TTC549 (cell line): Measurements from ENCODE around the gene C9orf78.

ENCODE experiments used
- FAIRE-seq: peaks from 2 replicates; lab custom pipeline; 2012; peaks lifted over from hg19 to GRCh38; lab: Jason Lieb, UNC

C9orf78 gene, protein sequence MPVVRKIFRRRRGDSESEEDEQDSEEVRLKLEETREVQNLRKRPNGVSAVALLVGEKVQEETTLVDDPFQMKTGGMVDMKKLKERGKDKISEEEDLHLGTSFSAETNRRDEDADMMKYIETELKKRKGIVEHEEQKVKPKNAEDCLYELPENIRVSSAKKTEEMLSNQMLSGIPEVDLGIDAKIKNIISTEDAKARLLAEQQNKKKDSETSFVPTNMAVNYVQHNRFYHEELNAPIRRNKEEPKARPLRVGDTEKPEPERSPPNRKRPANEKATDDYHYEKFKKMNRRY

GRCh38 chr9:129835128-129835859 lies at the start of gene C9orf78, which contains the start of gene USP20:
Gene C9orf78 (minus strand): TSS chr9:129835275. CDS start chr9:129835221, 54 bp downstream.
Gene USP20 (plus strand): TSS chr9:129835458. CDS start chr9:129852556, 17,098 bp downstream.
- no peak for FAIRE-seq

- FAIRE-seq, result no peak
Observed at GRCh38 chr9:129884220-129885017, 49.3 kb upstream of the C9orf78 start.

- FAIRE-seq, result no peak
Observed at GRCh38 chr9:129881547-129882324, 46.7 kb upstream of the C9orf78 start.

GRCh38 chr9:129880654-129881546 lies 45.8 kb upstream of the C9orf78 start:
- no peak for FAIRE-seq

DNA sequence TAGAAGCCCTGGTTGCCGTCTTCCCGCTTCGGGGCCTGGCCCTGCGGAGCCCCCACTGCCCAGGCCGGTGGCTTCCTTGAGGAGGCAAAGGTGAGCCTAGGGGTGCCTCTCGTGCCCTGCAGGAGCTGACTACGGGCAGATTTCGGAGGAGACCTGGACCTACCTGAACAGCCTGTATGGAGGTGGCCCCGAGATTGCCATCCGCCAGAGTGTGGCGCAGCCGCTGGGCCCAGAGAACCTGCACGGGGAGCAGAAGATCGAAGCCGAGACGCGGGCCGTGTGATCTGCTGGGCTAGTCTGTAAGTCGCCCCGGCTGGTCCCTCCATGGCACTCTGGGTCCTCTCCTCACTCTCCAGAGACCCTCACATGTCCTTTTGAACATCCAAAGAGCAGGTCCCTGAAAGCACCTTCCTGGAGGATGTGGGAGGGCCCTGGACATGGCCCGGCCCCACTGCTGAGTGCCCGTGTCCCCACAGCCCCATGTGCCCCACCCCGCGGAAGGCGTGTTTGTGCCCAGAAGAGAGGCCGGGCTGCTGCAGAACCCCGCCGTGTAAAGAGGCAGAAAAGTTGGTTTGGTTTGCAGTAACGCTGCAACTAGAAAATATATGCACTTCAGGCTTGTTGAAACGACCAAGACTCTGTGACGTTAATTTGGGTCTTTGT lies 45.0 kb upstream of the C9orf78 start:
- FAIRE-seq, result no peak

DNA sequence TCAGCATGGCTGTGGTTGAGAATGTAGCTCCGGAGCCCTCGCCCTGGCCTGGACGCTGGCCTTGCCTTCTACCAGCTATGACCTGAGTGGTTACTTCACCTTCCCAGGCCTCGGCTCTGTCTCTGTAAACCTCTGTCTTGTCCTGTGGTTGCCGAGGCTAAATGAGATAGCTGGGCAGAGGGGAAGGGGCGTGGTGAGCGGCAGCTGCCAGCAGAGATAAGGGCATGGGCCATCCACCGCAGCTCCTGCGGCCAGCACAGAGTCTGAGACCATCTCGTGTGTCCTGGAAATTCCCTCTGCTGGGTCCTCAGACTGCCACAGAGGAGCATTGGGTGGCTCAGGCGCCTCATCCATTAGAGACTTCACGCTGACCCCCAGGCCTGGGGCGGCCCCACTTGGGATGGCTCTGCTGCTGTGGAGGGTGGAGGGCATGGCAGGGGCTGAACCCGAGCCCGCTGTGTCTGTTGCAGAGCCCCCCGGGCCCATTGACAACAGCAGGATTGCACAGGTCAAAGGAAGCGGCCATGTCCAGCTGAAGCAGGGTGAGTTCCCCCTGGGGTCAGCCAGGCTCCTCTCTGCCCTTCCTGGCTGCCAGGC lies 44.1 kb upstream of the C9orf78 start:
- no peak for FAIRE-seq

GRCh38 chr9:129878291-129878690 lies 43.2 kb upstream of the C9orf78 start:
- no peak for FAIRE-seq

GRCh38 chr9:129876815-129877214 lies 41.7 kb upstream of the C9orf78 start:
- no peak for FAIRE-seq

DNA sequence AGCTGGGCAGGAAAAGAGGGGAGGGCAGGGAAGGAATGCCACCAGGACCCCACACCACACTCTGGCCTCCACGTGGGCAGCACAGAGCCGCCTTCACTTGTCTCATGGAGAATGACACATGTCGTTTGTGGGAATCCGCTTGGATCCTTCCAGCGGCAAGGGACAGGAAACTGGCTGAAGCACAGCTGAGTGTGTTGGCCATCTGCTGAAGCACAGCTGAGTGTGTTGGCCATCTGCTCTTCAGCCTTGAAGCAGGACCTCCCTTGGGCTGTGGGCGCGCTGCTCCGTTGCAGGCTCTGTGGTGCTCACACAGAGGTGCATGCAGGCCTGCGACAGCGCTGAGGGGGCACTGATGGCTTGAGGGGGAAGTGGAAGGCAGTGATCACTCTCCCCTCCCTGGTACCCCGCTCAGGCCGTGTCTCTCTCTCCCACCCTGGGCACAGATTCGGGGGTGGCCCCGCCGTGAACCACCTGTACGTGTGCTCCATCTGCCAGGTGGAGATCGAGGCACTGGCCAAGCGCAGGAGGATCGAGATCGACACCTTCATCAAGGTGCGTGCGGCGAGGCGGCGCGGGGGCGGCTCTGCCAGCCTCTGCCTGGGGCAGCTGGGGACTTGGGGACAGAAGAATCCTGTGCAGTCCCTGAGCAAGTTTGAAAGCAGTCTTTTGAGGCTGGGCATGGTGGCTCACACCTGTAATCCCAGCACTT lies 40.8 kb upstream of the C9orf78 start:
- FAIRE-seq, result no peak

DNA sequence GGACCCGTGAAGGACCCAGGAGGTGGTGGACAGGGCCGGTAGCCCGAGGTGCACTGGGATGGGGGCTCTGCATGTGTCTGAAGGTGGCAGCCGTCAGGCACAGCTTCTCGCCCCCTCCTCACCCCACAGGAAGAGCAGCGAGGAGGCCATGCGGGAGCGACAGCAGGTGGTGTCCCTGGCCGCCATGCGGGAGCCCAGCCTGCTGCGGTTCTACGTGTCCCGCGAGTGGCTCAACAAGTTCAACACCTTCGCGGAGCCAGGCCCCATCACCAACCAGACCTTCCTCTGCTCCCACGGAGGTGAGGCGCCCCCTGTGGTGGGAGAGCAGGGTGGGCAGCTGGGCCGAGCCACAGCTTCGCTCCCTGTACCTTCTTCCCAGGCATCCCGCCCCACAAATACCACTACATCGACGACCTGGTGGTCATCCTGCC lies 40.1 kb upstream of the C9orf78 start:
- FAIRE-seq, result no peak

DNA sequence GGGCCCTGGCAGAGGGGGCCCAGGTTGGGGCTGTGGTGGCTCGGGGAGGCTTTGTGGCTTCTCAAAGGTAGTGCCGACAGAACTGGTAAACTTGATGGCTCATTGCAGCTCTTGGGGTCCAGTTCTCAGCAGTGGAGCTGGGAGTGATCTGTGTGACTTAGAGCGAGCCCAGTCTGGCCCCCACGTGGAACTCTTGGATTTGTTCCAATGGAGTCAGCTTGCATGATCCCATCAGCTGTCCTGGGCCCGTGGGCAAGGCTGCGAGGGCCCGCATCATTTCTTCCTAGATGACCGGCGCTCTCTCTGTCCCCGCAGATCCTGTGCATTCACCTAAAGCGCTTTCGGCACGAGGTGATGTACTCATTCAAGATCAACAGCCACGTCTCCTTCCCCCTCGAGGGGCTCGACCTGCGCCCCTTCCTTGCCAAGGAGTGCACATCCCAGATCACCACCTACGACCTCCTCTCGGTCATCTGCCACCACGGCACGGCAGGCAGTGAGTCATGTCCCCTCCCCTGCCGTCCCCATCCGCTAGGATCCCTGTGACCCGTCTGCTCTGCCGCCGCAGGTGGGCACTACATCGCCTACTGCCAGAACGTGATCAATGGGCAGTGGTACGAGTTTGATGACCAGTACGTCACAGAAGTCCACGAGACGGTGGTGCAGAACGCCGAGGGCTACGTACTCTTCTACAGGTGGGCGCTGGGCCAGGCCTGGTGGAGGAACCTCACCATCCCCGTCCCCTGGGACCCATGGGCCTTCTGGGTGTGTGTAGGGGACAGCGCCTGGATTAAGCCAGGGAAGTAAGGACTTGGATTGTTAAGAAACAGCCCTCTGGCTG lies 39.4 kb upstream of the C9orf78 start:
- FAIRE-seq, result no peak

GRCh38 chr9:129873563-129874190 lies 38.6 kb upstream of the C9orf78 start:
- no peak for FAIRE-seq

- no peak for FAIRE-seq
Observed at GRCh38 chr9:129871046-129871445, 36.0 kb upstream of the C9orf78 start.

DNA sequence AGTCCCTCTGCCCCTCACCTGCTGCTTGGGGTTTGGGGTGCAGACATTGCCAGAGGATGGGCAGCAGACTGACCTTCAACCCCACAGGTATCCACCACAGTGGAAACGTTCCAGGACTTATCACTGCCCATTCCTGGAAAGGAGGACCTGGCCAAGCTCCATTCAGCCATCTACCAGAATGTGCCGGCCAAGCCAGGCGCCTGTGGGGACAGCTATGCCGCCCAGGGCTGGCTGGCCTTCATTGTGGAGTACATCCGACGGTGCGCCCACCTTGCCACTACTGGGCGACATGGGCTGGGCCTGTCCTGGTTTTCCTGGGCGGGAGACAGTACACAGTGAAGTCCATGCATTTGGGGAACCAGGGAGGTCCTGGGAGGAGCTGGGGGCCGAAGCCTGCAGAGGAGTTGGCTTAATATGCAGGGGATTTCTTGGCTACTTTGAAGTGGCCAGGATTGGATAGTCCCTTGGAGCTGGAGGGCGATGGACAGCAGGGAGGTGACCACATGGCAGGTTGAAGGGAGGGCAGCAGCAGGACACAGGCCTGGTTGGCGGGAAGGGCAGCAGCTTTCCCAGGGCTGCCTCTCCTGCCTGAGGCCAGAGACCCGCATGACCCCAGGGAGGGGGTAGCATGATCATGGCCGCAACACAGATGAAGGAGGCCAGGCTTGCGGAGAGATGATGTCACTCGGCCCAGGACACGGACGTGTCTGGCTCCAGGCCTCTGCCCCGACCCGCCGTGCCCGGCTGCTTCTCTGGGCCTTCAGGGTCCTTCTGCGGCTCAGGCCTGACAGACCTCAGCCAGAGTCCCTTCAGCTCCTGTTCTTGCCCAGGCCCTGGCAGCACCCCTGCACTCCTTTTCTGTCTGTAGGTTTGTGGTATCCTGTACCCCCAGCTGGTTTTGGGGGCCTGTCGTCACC lies 34.8 kb upstream of the C9orf78 start:
- no peak for FAIRE-seq

DNA sequence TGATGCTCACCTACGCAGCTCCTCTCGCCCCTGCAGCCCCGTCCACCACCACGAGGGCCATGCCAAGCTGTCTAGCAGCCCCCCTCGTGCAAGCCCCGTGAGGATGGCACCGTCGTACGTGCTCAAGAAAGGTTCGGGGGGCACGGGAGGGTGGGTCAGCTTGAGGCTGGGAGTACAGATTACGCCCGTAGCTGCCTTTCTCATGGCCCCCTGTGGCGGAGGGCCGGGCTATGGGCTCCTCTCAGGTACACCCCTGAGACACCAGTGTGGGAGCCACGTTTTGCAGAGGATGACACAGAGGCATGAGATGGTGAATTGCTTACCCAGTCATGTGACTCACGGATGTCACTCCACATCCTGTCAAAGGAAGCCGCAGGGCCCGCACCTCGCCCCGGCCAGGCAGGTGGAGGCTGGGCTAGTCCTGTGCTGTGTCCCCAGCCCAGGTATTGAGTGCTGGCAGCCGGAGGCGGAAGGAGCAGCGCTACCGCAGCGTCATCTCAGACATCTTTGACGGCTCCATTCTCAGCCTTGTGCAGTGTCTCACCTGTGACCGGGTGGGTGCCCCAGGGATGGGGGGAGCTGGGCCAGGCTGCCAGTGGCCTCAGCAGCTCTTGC lies 33.9 kb upstream of the C9orf78 start:
- FAIRE-seq, result no peak
